ENCODE data around the gene NDFIP1. TPM values are rescaled to one million over a fixed set of nuclear protein-coding genes. Genes with fewer than 3 reads are reported as not detected.

Gene NDFIP1
- total RNA-seq, 1 experiment from 2014 or later = 49.3 TPM

- peak; percentile 85 for TF ChIP-seq CTCF (conservative IDR thresholded peaks at IDR 0.05; ENCODE audit: low read depth, low read length)
- TF ChIP-seq EZH2 (IDR thresholded peaks at IDR 0.05; ENCODE audit: borderline replicate concordance, low read depth, low read length, poor library complexity, severe bottlenecking) = no peak
- CTCF ChIA-PET = interaction anchor here (0.6 to 0.9 kb wide), 3 partner anchors 134 to 153 kb away, joined by 3 to 6 read pairs (median 3); no protein-coding TSS in a partner anchor
- no TSS peak for BruUV-seq (replicated peaks)
- POLR2A ChIA-PET (ENCODE audit: low non-redundant PET) = no interaction called here
- H3K27me3 ChIP-seq (replicated peaks; ENCODE audit: insufficient read depth, low read depth, low read length, poor library complexity) = no peaks in the 10 kb centered on the region
- no peaks in the 10 kb centered on the region for H3K4me1 ChIP-seq (ENCODE audit: insufficient read depth, low read length, poor library complexity, severe bottlenecking)
- peak; percentile 83 for DNase-seq (ENCODE audit: low spot score)
- H3K36me3 ChIP-seq (ENCODE audit: insufficient read depth, low read length, poor library complexity, severe bottlenecking) = peaks cover 32% of the 10 kb centered on the region
- H3K27ac ChIP-seq (ENCODE audit: low read depth, low read length, poor library complexity, severe bottlenecking) = no peak overlapping the region
- intact Hi-C loops (cut with micrococcal nuclease; ENCODE audit: unreplicated experiment) = loop anchor here (2.0 to 10.0 kb wide), 2 partner anchors 261 to 453 kb away; no protein-coding TSS in a partner anchor
- no peaks in the 10 kb centered on the region for H3K9me3 ChIP-seq (ENCODE audit: low read depth, low read length, poor library complexity, severe bottlenecking)
- H3K4me3 ChIP-seq (ENCODE audit: low read depth, low read length, poor library complexity, severe bottlenecking) = no peak overlapping the region
Observed at GRCh38 chr5:142145106-142145900, 36.7 kb downstream of the NDFIP1 start.

GRCh38 chr5:142149363-142149762, 40.8 kb downstream of the NDFIP1 start:
- BruUV-seq (replicated peaks) = no TSS peak
- H3K27ac ChIP-seq (ENCODE audit: low read depth, low read length, poor library complexity, severe bottlenecking) = no peak overlapping the region
- CTCF ChIA-PET = interaction anchor here (0.6 kb wide), 1 partner anchor 564 kb away, joined by 3 read pairs; no protein-coding TSS in a partner anchor
- no peaks in the 10 kb centered on the region for H3K9me3 ChIP-seq (ENCODE audit: low read depth, low read length, poor library complexity, severe bottlenecking)
- no peaks in the 10 kb centered on the region for H3K27me3 ChIP-seq (replicated peaks; ENCODE audit: insufficient read depth, low read depth, low read length, poor library complexity)
- POLR2A ChIA-PET (ENCODE audit: low non-redundant PET) = no interaction called here
- intact Hi-C loops (cut with micrococcal nuclease; ENCODE audit: unreplicated experiment) = loop anchor here (10.0 kb wide), 1 partner anchor 265 kb away; no protein-coding TSS in a partner anchor
- no peak for TF ChIP-seq EZH2 (IDR thresholded peaks at IDR 0.05; ENCODE audit: borderline replicate concordance, low read depth, low read length, poor library complexity, severe bottlenecking)
- no peak for TF ChIP-seq CTCF (conservative IDR thresholded peaks at IDR 0.05; ENCODE audit: low read depth, low read length)
- no peak for DNase-seq (ENCODE audit: low spot score)
- peaks cover 30% of the 10 kb centered on the region for H3K36me3 ChIP-seq (ENCODE audit: insufficient read depth, low read length, poor library complexity, severe bottlenecking)
- H3K4me3 ChIP-seq (ENCODE audit: low read depth, low read length, poor library complexity, severe bottlenecking) = no peak overlapping the region
- peaks cover 21% of the 10 kb centered on the region for H3K4me1 ChIP-seq (ENCODE audit: insufficient read depth, low read length, poor library complexity, severe bottlenecking)

GRCh38 chr5:142150431-142150830, 41.9 kb downstream of the NDFIP1 start:
- H3K4me3 ChIP-seq (ENCODE audit: low read depth, low read length, poor library complexity, severe bottlenecking) = no peak overlapping the region
- H3K27me3 ChIP-seq (replicated peaks; ENCODE audit: insufficient read depth, low read depth, low read length, poor library complexity) = no peaks in the 10 kb centered on the region
- ChIA-PET POLR2A (ENCODE audit: low non-redundant PET) (no interaction called here), CTCF (no interaction called here)
- H3K9me3 ChIP-seq (ENCODE audit: low read depth, low read length, poor library complexity, severe bottlenecking) = no peaks in the 10 kb centered on the region
- DNase-seq (ENCODE audit: low spot score) = no peak
- no peak overlapping the region for H3K27ac ChIP-seq (ENCODE audit: low read depth, low read length, poor library complexity, severe bottlenecking)
- TF ChIP-seq EZH2 (IDR thresholded peaks at IDR 0.05; ENCODE audit: borderline replicate concordance, low read depth, low read length, poor library complexity, severe bottlenecking) (no peak), CTCF (conservative IDR thresholded peaks at IDR 0.05; ENCODE audit: low read depth, low read length) (no peak)
- intact Hi-C loops (cut with micrococcal nuclease; ENCODE audit: unreplicated experiment) = loop anchor here (5.0 to 10.0 kb wide), 2 partner anchors 284 to 732 kb away; no protein-coding TSS in a partner anchor
- H3K36me3 ChIP-seq (ENCODE audit: insufficient read depth, low read length, poor library complexity, severe bottlenecking) = peaks cover 22% of the 10 kb centered on the region
- BruUV-seq (replicated peaks) = no TSS peak
- peaks cover 21% of the 10 kb centered on the region for H3K4me1 ChIP-seq (ENCODE audit: insufficient read depth, low read length, poor library complexity, severe bottlenecking)
